ENCODE results near the gene CYP2F1.
"Not testable (repeated sequence)": the region's sequence is repeated elsewhere in the genome, so short reads cannot be mapped to it uniquely, and the experiment has no call there.

Gene CYP2F1

DNA sequence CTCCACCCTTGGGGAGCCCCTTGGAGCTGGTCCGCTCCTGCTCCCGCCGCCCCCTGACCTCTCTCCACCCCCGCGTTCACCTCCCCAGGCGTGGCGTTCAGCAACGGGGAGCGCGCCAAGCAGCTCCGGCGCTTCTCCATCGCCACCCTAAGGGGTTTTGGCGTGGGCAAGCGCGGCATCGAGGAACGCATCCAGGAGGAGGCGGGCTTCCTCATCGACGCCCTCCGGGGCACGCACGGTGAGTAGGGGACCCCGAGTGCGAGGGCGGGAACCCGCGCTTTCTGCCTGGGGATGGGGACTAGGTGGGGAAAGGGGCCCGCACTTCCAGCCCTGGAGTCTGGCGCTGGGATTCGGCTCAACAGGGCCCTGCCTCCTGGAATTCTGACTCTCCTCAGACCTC is 24.3 kb upstream of the CYP2F1 start:
- DNase-seq (ENCODE audit: low read depth in 2 of 2) = no peak
- no peak overlapping the region for H3K4me3 ChIP-seq (replicated peaks in 1 of 2; ENCODE audit: low read depth in 2 of 2, low read length in 2 of 2)
- no peak for TF ChIP-seq CTCF (IDR thresholded peaks at IDR 0.05; ENCODE audit: low read depth, low read length)

GRCh38 chr19:41095703-41096102 is 18.5 kb upstream of the CYP2F1 start:
- no peak overlapping the region for H3K4me3 ChIP-seq (replicated peaks in 1 of 2; ENCODE audit: low read depth in 2 of 2, low read length in 2 of 2)
- DNase-seq (ENCODE audit: low read depth in 2 of 2) = no peak
- TF ChIP-seq CTCF (IDR thresholded peaks at IDR 0.05; ENCODE audit: low read depth, low read length) = no peak

DNA sequence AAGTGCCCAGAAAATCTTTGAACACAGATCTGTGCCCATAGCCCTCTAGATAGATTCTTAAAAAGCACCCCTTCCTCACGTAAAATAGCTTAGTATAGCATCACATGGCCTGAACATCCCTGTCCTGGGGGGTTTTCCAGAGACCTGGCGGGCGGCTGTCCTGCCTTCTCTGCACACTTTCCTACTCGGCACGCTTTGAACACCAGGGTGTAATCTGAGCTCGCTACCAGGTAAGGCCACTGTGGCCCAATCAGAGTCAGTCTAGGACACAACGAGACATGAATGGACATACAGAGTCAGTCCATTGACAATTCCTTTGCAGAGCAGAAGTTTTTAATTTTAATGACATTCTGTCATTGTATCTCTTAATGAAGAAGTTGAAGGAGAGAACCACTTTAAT is 17.9 kb upstream of the CYP2F1 start:
- TF ChIP-seq CTCF (IDR thresholded peaks at IDR 0.05; ENCODE audit: low read depth, low read length) = no peak
- no peak for DNase-seq (ENCODE audit: low read depth in 2 of 2)
- no peak overlapping the region for H3K4me3 ChIP-seq (replicated peaks in 1 of 2; ENCODE audit: low read depth in 2 of 2, low read length in 2 of 2)

DNA sequence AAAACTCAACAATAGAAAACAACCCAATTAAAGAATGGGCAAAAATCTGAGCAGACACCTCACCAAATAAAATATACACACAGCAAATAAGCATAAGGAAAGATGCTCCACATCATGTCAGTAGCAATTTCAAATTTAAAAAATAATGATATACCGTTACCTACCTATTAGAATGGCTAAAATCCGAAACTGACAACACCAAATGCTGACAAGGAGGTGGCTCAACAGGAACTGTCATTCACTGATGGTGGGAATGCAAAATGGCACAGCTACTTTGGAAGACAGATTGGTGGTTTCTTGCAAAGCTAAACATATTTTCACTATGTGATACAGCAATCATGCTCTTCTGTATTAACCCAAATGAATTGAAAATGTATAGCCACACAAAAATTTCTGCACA is 16.9 kb upstream of the CYP2F1 start:
- TF ChIP-seq CTCF (IDR thresholded peaks at IDR 0.05; ENCODE audit: low read depth, low read length) = no peak
- DNase-seq (ENCODE audit: low read depth in 2 of 2) = no peak
- no peak overlapping the region for H3K4me3 ChIP-seq (replicated peaks in 1 of 2; ENCODE audit: low read depth in 2 of 2, low read length in 2 of 2)

DNA sequence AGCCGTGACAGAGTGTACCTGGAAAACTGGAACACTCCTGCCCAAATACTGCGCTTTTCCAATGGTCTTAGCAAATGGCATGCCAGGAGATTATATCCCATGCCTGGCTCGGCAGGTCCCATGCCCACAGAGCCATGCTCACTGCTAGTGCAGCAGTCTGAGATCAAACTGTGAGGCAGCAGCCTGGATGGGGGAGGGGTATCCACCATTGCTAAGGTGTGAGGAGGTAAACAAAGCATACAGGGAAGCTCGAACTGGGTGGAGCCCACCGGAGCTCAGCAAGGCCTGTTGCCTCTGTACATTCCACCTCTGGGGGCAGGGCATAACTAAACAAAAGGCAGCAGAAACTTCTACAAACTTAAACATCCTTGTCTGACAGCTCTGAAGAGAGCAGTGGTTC is 15.5 kb upstream of the CYP2F1 start:
- DNase-seq (ENCODE audit: low read depth in 2 of 2) = no peak
- no peak overlapping the region for H3K4me3 ChIP-seq (replicated peaks in 1 of 2; ENCODE audit: low read depth in 2 of 2, low read length in 2 of 2)
- TF ChIP-seq CTCF (IDR thresholded peaks at IDR 0.05; ENCODE audit: low read depth, low read length) = no peak

- not testable (repeated sequence) for DNase-seq (ENCODE audit: low read depth in 2 of 2); H3K4me3 ChIP-seq (replicated peaks in 1 of 2; ENCODE audit: low read depth in 2 of 2, low read length in 2 of 2)
Measured at GRCh38 chr19:41102210-41102609, 12.0 kb upstream of the CYP2F1 start.

GRCh38 chr19:41106177-41106576 is 8.1 kb upstream of the CYP2F1 start:
- no peak for DNase-seq (ENCODE audit: low read depth in 2 of 2)
- TF ChIP-seq CTCF (IDR thresholded peaks at IDR 0.05; ENCODE audit: low read depth, low read length) = no peak
- H3K4me3 ChIP-seq (replicated peaks in 1 of 2; ENCODE audit: low read depth in 2 of 2, low read length in 2 of 2) = no peak overlapping the region

All from cardiac fibroblast (primary cell).